ENCODE results near the gene HERPUD1.

- TF ChIP-seq CTCF (IDR thresholded peaks at IDR 0.05; ENCODE audit: low read depth, low read length, poor library complexity, severe bottlenecking) (no peak), EZH2phosphoT487 (IDR thresholded peaks at IDR 0.05; ENCODE audit: borderline replicate concordance, low read length) (no peak)
Measured at GRCh38 chr16:56985288-56985961, 53.5 kb downstream of the HERPUD1 start.

All from DOHH2 (cell line).